Type B pancreatic cell (in vitro differentiated cells): ENCODE measurements around the gene SND1. TPM values are rescaled to one million over a fixed set of nuclear protein-coding genes. Genes with fewer than 3 reads are reported as not detected.

Experiments used
- DNase-seq: peaks from one replicate; pipeline ENCODE4 v3.0.0; 2021; ENCODE audit warnings: mixed read lengths; ENCODE audit not compliant: unreplicated experiment; ENCODE audit errors: extremely low spot score
- H3K27ac Mint-ChIP-seq: 2 replicates; pipeline ENCODE4 v1.8.0; 2021; ENCODE audit warnings: mild to moderate bottlenecking, mixed read lengths
- H3K27me3 Mint-ChIP-seq: 2 replicates; pipeline ENCODE4 v1.8.0; 2021; ENCODE audit warnings: mixed read lengths
- H3K36me3 Mint-ChIP-seq: 2 replicates; pipeline ENCODE4 v1.8.0; 2021; ENCODE audit warnings: mixed read lengths
- H3K4me1 Mint-ChIP-seq: one replicate; pipeline ENCODE4 v1.8.0; 2021; ENCODE audit warnings: mixed read lengths; ENCODE audit not compliant: unreplicated experiment
- H3K4me3 Mint-ChIP-seq: 2 replicates; pipeline ENCODE4 v1.8.0; 2021; ENCODE audit warnings: mild to moderate bottlenecking, mixed read lengths
- H3K9me3 Mint-ChIP-seq: 2 replicates; pipeline ENCODE4 v1.8.0; 2021; ENCODE audit warnings: mixed read lengths
- CTCF ChIP-seq: fragments of 200-600 bp; sonication (generic); conservative IDR thresholded peaks from 2 replicates; pipeline ENCODE4 v1.5.0; 2021; ENCODE audit warnings: antibody characterized with exemption, mild to moderate bottlenecking
- total RNA-seq: library from RNA; stranded (reverse); gene quantifications from 2 replicates; pipeline ENCODE4 v1.2.1, GENCODE V29; 2021; ENCODE audit warnings: low replicate concordance

SND1 gene
- total RNA-seq, 1 donor from 2014 or later: 199 TPM

- TF ChIP-seq CTCF: no peak
- H3K36me3 Mint-ChIP-seq: peaks cover 37% of the 10 kb centered on the region
- no peaks in the 10 kb centered on the region for H3K4me1 Mint-ChIP-seq
- DNase-seq: no peak
- H3K27me3 Mint-ChIP-seq: no peaks in the 10 kb centered on the region
- no peak overlapping the region for H3K27ac Mint-ChIP-seq
- no peak overlapping the region for H3K4me3 Mint-ChIP-seq
- H3K9me3 Mint-ChIP-seq: no peaks in the 10 kb centered on the region
Observed at GRCh38 chr7:127704211-127704610, 52.2 kb downstream of the SND1 start.

DNA sequence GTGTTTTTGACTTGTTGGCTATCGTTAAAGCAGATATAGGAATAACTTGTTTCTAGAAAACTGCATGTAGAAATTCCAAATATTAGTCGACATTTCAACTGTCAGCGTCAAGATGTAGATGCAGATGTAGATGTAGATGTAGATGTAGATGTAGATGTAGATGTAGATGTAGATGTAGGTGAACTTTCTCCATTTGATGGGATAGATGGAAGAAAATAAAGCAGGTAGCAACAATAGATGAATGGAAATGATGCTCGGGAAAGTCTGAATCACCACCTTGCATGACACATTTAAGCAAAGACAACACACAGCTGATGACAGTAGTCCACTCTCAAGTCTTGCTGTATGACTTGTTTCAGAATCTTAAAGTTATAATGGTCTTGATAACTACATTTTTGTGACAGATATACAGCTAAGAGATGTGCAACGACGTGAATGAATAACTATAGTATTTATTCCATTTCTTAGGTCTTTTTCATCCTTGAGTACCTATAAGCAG lies 53.5 kb downstream of the SND1 start:
- no peak overlapping the region for H3K27ac Mint-ChIP-seq
- no peak overlapping the region for H3K4me3 Mint-ChIP-seq
- TF ChIP-seq CTCF: no peak
- no peaks in the 10 kb centered on the region for H3K27me3 Mint-ChIP-seq
- no peaks in the 10 kb centered on the region for H3K4me1 Mint-ChIP-seq
- DNase-seq: no peak
- peaks cover 41% of the 10 kb centered on the region for H3K36me3 Mint-ChIP-seq
- H3K9me3 Mint-ChIP-seq: no peaks in the 10 kb centered on the region

- no peak for DNase-seq
- no peaks in the 10 kb centered on the region for H3K27me3 Mint-ChIP-seq
- no peaks in the 10 kb centered on the region for H3K4me1 Mint-ChIP-seq
- H3K36me3 Mint-ChIP-seq: peaks cover 49% of the 10 kb centered on the region
- TF ChIP-seq CTCF: no peak
- H3K4me3 Mint-ChIP-seq: no peak overlapping the region
- H3K27ac Mint-ChIP-seq: no peak overlapping the region
- H3K9me3 Mint-ChIP-seq: no peaks in the 10 kb centered on the region
Observed at GRCh38 chr7:127706766-127707165, 54.8 kb downstream of the SND1 start.

- no peak for DNase-seq
- no peak for TF ChIP-seq CTCF
- Mint-ChIP-seq H3K27me3 (no peaks in the 10 kb centered on the region), H3K36me3 (peaks cover 53% of the 10 kb centered on the region), H3K4me3 (no peak overlapping the region), H3K4me1 (no peaks in the 10 kb centered on the region), H3K9me3 (no peaks in the 10 kb centered on the region), H3K27ac (no peak overlapping the region)
Observed at GRCh38 chr7:127708201-127708600, 56.2 kb downstream of the SND1 start.

GRCh38 chr7:127708788-127709187 lies 56.8 kb downstream of the SND1 start:
- TF ChIP-seq CTCF: peak; percentile 90
- H3K4me3 Mint-ChIP-seq: no peak overlapping the region
- H3K9me3 Mint-ChIP-seq: no peaks in the 10 kb centered on the region
- peaks cover 52% of the 10 kb centered on the region for H3K36me3 Mint-ChIP-seq
- no peaks in the 10 kb centered on the region for H3K4me1 Mint-ChIP-seq
- no peaks in the 10 kb centered on the region for H3K27me3 Mint-ChIP-seq
- DNase-seq: no peak
- H3K27ac Mint-ChIP-seq: no peak overlapping the region

DNA sequence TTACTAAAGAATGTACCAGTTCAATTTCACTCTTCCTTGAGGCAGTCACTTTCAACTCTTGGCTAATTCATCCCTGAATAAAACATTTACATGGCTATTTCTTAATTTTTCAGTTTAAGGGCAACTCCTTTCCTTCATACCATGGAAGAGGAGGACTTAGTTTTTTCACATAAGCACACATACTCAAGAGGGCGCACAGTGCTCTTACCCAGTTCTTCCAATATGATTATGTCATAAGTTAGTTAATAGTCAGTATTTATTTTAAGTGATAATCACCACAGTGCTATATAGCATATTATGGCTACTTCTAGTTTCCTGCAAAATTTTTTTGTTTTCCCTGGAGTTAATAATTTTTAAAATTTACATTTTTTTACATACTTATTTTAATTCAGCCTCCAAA lies 58.6 kb downstream of the SND1 start:
- peaks cover 59% of the 10 kb centered on the region for H3K36me3 Mint-ChIP-seq
- TF ChIP-seq CTCF: no peak
- no peak for DNase-seq
- H3K9me3 Mint-ChIP-seq: no peaks in the 10 kb centered on the region
- H3K27ac Mint-ChIP-seq: no peak overlapping the region
- no peaks in the 10 kb centered on the region for H3K27me3 Mint-ChIP-seq
- no peak overlapping the region for H3K4me3 Mint-ChIP-seq
- no peaks in the 10 kb centered on the region for H3K4me1 Mint-ChIP-seq
